GM21528 (cell line): ENCODE results near the gene AKAP13.

Source experiments
- ATAC-seq: cut with Tn5 transposase; IDR thresholded peaks from one replicate; pipeline ENCODE4 v1.9.1; 2021; ENCODE audit warnings: mild to moderate bottlenecking, moderate library complexity; ENCODE audit not compliant: unreplicated experiment, low FRiP score

AKAP13 gene

GRCh38 chr15:85771271-85771670 is 390.9 kb downstream of the AKAP13 start:
- ATAC-seq: no peak

- no peak for ATAC-seq
Observed at GRCh38 chr15:85771781-85772445, 391.5 kb downstream of the AKAP13 start.

- no peak for ATAC-seq
Observed at GRCh38 chr15:85772668-85773067, 392.3 kb downstream of the AKAP13 start.

GRCh38 chr15:85773249-85773648 is 392.8 kb downstream of the AKAP13 start:
- no peak for ATAC-seq

GRCh38 chr15:85773970-85774369 is 393.6 kb downstream of the AKAP13 start:
- ATAC-seq: no peak

GRCh38 chr15:85777250-85778106 is 397.1 kb downstream of the AKAP13 start:
- no peak for ATAC-seq

GRCh38 chr15:85778107-85778776 is 397.8 kb downstream of the AKAP13 start:
- no peak for ATAC-seq

- no peak for ATAC-seq
Observed at GRCh38 chr15:85779249-85779648, 398.8 kb downstream of the AKAP13 start.

- no peak for ATAC-seq
Observed at GRCh38 chr15:85780225-85780985, 400.0 kb downstream of the AKAP13 start.

- ATAC-seq: no peak
Observed at GRCh38 chr15:85781099-85781498, 400.7 kb downstream of the AKAP13 start.

GRCh38 chr15:85782064-85782463 is 401.7 kb downstream of the AKAP13 start:
- no peak for ATAC-seq

GRCh38 chr15:85785887-85786780 is 405.7 kb downstream of the AKAP13 start:
- ATAC-seq: no peak

- ATAC-seq: no peak
Observed at GRCh38 chr15:85786781-85787114, 406.3 kb downstream of the AKAP13 start.

GRCh38 chr15:85788771-85789495 is 408.5 kb downstream of the AKAP13 start:
- no peak for ATAC-seq

- no peak for ATAC-seq
Observed at GRCh38 chr15:85789496-85789875, 409.1 kb downstream of the AKAP13 start.

- no peak for ATAC-seq
Observed at GRCh38 chr15:85792102-85792731, 411.8 kb downstream of the AKAP13 start.

- no peak for ATAC-seq
Observed at GRCh38 chr15:85792912-85793590, 412.6 kb downstream of the AKAP13 start.
